D341Med (cell line): Measurements from ENCODE around the gene LRRC4B.
"Not testable (repeated sequence)": the region's sequence is repeated elsewhere in the genome, so short reads cannot be mapped to it uniquely, and the experiment has no call there.

ENCODE experiments used
- DNase-seq: peaks from one replicate; pipeline ENCODE4 v3.0.0; 2012; ENCODE audit warnings: low spot score

LRRC4B gene

GRCh38 chr19:50553134-50553703 lies 15.0 kb downstream of the LRRC4B start:
- no peak for DNase-seq

GRCh38 chr19:50552540-50552939 lies 15.7 kb downstream of the LRRC4B start:
- DNase-seq = no peak

GRCh38 chr19:50551715-50552187 lies 16.5 kb downstream of the LRRC4B start:
- no peak for DNase-seq

- no peak for DNase-seq
These were observed 17.1 kb downstream of the LRRC4B start for GRCh38 chr19:50551034-50551714.

- DNase-seq = no peak
These were observed 17.7 kb downstream of the LRRC4B start for GRCh38 chr19:50550594-50550966.

- DNase-seq = no peak
These were observed 18.2 kb downstream of the LRRC4B start for GRCh38 chr19:50549927-50550593.

GRCh38 chr19:50549059-50549926 lies 18.9 kb downstream of the LRRC4B start:
- DNase-seq = no peak

- no peak for DNase-seq
These were observed 19.8 kb downstream of the LRRC4B start for GRCh38 chr19:50548191-50549058.

GRCh38 chr19:50547385-50548190 lies 20.6 kb downstream of the LRRC4B start:
- no peak for DNase-seq

- no peak for DNase-seq
These were observed 21.6 kb downstream of the LRRC4B start for GRCh38 chr19:50546527-50547221.

GRCh38 chr19:50542943-50543342 lies 25.3 kb downstream of the LRRC4B start:
- DNase-seq = no peak

GRCh38 chr19:50537769-50538230 lies 30.4 kb downstream of the LRRC4B start:
- peak; percentile 90 for DNase-seq

- DNase-seq = no peak
These were observed 30.9 kb downstream of the LRRC4B start for GRCh38 chr19:50537306-50537685.

- DNase-seq = no peak
These were observed 31.5 kb downstream of the LRRC4B start for GRCh38 chr19:50536662-50537305.

- DNase-seq = no peak
These were observed 32.5 kb downstream of the LRRC4B start for GRCh38 chr19:50535672-50536187.

GRCh38 chr19:50534478-50534877 lies 33.8 kb downstream of the LRRC4B start:
- no peak for DNase-seq

- DNase-seq = no peak
These were observed 35.3 kb downstream of the LRRC4B start for GRCh38 chr19:50532952-50533351.

- no peak for DNase-seq
These were observed 37.0 kb downstream of the LRRC4B start for GRCh38 chr19:50531171-50531612.

GRCh38 chr19:50528052-50528451 lies 40.2 kb downstream of the LRRC4B start:
- DNase-seq = not testable (repeated sequence)
